HG03025 (cell line): ENCODE data around the gene RBL1.
A peak's percentile ranks its signal among the peaks of the same experiment; 100 is the strongest.
"Not testable (repeated sequence)": the region's sequence is repeated elsewhere in the genome, so short reads cannot be mapped to it uniquely, and the experiment has no call there.

ENCODE experiments used
- ATAC-seq: cut with Tn5 transposase; IDR thresholded peaks from one replicate; pipeline ENCODE4 v1.9.1; 2021; ENCODE audit warnings: mild to moderate bottlenecking, moderate library complexity; ENCODE audit not compliant: unreplicated experiment, low FRiP score

Gene RBL1

DNA sequence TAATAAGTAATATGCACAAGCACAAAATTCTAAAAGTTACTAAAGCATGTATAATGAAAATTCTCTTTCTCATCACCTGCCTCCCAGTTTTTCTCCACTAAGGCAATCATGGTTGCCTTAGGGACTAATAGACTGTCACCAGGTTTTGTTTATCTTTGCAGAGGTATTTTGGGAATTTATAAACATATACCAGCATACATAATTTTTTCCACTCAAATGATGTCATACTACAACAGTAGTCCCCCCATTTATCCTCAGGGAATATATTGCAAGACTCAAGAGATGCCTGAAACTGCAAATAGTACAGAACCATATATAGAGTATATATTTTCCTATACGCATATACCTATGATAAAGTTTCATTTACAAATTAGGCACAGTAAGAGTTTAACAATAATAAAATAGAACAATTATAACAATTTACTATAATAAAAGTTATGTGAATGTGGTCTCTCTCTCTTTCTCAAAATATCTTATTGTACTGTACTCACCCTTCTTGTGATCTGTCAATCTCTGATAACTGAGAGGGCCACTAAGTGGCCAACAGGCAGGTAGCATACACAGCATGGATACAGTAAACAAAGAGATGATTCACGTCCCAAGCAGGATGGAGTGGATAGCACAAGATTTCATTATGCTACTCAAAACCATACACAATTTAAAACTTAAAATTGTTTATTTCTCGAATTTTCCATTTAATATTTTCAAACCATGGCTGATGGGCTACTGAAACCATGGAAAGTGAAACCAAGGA is 19.7 kb downstream of the RBL1 start:
- no peak for ATAC-seq

DNA sequence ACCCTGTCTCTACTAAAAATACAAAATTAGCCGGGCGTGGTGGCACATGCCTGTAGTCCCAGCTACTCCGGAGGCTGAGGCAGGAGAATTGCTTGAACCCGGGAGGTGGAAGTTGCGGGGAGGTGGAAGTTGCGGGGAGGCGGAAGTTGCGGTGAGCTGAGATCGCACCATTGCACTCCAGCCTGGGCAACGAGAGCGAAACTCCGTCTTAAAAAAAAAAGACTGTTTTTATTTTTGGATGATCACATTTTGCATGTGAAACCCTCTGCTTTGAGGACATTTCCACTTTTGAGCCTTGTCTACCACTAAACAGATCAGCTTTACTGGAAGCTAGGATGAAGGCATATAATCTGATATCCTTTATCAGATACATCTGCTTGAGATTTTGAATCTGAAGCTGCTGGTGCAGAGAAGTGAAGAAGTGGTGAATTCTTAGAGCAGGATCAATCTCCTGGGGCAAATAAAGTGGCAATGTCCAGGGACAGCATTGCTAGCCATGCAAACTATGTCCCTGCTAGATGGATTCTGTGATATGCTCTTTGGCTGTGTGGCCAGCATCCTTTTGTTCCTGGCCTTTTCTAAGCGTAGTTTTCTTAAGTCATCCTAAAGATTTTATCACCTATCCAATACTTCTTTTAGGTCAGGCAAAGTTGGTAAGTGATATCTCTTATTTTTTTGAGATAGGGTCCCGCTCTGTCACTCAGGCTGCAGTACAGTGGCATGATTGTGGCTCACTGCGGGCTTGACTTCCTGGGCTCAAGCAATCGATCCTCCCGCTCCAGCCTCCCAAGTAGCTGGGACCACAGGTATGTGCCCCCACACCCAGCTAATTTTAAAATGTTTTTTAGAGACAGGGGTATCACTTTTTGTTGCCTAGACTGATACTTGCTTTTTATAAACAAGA is 23.3 kb downstream of the RBL1 start:
- ATAC-seq = no peak

DNA sequence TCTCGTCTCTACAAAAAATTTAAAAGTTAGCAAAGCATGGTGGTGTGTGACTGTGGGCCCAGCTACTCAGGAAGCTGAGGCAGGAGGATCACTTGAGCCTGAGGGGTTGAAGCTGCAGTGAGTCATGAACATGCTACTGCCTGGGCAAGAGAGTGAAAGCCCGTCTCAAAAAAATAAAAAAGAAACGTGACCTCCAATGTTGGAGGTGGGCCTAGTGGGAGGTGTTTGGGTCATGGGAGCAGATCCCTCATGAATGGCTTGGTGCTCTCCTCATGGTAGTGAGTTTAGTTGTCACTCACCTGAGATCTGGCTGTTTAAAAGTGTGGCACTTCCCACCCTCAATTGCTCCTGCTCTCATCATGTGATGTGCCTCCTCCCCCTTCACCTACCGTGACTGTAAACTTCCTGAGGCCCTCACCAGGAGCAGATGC is 24.3 kb downstream of the RBL1 start:
- ATAC-seq = no peak

DNA sequence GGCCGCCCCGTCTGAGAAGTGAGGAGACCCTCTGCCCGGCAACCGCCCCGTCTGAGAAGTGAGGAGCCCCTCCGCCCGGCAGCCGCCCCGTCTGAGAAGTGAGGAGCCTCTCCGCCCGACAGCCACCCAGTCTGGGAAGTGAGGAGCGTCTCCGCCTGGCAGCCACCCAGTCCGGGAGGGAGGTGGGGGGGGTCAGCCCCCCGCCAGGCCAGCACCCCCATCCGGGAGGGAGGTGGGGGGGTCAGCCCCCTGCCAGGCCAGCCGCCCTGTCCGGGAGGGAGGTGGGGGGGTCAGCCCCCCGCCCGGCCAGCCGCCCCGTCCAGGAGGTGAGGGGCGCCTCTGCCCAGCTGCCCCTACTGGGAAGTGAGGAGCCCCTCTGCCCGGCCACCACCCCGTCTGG is 26.2 kb downstream of the RBL1 start:
- not testable (repeated sequence) for ATAC-seq

DNA sequence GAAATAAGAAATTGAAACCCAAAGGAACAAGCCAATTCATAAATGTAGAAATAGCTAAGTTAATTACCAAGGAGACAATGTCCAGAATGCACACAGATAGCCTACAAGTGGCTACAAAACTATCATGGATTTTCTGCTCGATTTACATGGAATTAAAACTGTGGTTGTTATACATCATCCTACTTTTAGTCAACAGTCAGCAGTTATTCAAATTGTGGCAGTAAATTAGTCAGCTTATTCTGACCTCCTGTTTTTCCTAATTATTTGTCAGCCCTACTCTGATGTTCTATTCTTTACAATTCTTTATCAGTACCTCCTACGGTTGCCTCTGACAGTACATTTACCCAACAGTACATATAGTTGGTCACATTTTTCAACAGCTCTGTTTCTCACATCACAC is 29.6 kb downstream of the RBL1 start:
- ATAC-seq = no peak

DNA sequence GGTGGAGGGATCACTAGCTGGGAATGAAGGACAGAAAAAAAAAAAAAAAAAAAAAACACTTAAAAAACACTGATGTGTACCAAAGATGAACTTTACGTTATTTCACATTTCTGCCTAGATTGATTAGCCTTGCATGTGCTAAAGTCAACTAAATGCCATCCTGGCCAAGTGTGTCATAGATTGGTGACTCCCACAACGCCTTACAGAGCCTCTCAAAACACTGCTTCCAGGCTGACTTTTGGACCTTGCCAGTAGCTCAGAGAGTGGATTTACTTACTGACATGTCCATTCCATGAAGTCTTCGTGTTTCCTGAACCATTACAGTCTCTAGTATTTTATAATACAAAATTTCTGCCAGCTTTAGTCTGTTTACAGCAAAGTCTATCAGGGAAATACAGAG is 40.5 kb downstream of the RBL1 start:
- no peak for ATAC-seq

DNA sequence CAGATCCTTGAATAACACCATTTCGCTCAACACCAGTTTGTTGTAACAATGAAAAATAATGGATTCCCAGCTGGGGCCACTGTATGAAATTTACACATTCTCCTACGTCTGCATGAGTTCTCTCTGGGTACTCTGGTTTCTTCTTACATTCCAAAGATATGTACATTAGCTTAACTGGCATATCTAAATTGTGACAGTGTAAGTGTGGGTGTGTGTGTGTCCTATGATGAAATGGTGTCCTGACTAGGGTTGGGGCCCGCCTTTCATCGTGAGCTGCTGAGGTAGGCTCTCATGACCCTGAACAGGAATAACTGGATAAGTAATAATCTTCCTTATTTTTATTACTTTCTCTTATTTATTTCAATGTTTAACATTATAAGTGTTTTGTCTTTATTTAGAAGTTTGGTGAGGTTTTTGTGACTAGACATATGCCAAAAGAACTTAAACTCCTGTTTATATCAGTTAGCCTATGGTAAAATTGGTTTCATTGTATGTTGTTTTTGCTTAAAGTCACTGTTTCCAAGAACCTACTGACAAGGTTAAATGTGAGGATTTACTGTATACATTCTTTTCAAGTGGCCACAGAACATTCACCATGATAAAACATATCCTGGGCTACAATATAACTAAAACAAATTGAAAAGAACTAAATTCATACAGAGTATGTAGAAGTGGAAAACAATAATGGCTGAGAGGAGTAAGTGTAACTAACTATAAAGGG is 42.4 kb downstream of the RBL1 start:
- ATAC-seq = no peak

DNA sequence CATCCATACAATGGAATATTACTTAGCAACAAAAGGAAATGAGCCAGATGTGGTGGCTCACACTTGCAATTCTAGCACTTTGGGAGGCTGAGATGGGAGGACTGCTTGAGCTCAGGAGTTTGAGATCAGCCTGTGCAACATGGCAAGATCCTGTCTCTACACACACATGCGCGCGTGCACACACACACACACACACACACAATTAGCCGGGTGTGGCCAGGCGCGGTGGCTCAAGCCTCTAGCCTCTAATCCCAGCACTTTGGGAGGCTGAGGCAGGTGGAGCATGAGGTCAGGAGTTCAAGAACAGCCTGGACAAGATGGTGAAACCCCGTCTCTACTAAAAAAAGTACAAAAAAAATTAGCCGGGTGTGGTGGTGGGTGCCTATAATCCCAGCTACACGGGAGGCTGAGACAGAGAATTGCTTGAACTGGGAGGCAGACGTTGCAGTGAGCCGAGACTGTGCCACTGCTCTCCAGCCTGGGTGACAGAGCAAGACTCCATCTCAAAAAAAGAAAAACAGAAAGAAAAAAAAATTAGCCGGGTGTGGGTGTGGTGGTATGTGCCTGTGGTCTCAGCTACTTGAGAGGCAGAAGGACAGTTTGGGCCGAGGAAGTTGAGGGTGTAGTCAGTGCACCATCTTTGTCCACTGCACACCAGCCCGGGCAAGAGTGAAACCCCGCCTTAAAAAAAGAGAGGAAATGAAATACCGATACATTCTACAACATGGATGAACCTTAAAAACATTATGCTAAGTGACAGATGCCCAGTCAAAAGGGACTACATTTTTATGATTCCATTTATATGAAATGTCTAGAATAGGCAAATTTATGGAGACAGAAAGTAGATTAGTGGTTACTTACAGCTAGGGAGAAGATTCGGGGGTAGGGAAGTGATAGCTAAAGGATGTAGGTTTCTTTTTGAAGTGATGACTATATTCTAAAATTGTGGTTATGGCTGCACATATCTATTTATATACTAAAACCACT is 52.5 kb downstream of the RBL1 start:
- peak; percentile 58 for ATAC-seq

DNA sequence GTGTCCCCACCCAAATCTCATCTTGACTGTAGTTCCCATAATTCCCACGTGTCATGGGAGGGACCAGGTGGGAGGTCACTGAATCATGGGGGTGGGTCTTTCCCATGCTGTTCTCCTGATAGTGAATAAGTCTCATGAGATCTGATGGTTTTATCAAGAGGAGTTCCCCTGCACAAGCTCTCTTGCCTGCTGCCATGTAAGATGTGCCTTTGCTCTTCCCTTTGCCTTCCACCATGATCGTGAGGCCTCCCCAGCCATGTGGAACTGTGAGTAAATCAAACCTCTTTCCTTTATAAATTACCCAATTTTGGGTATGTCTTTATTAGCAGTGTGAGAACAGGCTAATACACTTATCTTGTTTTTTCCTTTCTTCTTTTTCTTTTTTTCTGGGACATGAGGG is 56.4 kb downstream of the RBL1 start:
- not testable (repeated sequence) for ATAC-seq

DNA sequence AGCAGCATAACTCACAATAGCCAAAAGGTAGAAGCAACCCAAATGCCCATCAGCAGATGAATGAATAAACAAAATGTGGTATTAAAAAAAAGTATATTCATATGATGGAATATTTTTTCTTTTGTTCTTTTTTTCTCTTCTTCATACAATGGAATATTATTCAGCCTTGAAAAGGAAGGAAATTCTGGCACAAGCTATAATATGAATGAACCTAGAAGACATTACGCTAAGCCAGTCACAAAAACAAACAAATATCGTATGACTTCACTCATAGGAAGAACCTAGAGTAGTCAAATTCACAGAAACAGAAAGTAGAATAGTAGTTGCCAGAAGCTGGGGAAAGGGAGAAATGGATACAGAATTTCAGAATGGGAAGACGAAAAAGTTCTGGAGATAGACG is 63.7 kb downstream of the RBL1 start:
- no peak for ATAC-seq

DNA sequence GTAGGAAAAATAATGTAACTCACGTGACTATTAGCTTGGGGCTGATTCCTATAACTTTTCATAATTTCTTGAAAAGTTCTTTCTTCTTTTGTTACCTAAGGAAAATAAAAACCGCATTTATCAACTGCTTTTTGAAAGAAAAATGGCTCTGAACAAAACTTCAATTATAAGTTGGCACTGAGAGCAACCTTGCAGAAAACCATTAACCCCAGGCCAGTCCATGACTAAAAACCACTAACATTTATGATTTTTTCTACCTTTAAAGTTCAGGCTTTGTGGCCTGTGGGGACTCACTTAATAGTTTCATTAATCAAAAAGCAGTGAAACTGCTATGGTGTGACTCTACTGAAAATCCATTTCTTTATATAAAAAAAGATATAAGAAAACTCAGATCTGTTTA is 75.2 kb downstream of the RBL1 start:
- ATAC-seq = no peak

DNA sequence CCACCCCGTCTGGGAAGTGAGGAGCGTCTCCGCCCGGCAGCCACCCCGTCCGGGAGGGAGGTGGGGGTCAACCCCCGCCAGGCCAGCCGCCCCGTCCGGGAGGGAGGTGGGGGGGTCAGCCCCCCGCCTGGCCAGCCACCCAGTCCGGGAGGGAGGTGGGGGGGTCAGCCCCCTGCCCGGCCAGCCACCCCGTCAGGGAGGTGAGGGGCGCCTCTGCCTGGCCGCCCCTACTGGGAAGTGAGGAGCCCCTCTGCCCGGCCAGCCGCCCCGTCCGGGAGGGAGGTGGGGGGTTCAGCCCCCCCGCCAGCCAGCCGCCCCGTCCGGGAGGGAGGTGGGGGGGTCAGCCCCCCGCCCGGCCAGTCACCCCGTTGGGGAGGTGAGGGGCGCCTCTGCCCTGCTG is 83.2 kb downstream of the RBL1 start:
- not testable (repeated sequence) for ATAC-seq

DNA sequence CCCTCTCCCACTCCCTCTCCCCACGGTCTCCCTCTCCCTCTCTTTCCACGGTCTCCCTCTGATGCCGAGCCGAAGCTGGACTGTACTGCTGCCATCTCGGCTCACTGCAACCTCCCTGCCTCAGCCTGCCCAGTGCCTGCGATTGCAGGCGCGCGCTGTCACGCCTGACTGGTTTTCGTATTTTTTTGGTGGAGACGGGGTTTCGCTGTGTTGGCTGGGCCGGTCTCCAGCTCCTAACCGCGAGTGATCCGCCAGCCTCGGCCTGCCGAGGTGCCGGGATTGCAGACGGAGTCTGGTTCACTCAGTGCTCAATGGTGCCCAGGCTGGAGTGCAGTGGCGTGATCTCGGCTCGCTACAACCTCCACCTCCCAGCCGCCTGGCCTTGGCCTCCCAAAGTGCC is 83.9 kb downstream of the RBL1 start:
- ATAC-seq = not testable (repeated sequence)

DNA sequence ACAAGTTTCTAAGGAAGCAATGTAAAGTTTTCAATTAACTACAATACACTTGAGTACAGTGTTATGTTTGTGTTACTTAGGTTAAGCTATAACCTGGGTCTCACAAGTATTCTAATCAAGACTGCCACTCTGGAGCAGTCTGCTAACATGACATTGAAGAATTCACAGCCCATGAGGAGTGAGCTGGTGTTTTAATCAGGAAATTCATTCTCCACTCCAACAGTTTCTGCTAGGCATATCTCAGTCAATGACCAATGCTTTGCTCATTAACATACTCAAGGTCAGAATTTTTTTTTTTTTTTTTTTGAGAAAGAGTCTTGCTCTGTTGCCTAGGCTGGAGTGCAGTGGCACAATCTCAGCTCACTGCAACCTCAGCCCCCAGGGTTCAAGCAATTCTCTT is 84.7 kb downstream of the RBL1 start:
- no peak for ATAC-seq

DNA sequence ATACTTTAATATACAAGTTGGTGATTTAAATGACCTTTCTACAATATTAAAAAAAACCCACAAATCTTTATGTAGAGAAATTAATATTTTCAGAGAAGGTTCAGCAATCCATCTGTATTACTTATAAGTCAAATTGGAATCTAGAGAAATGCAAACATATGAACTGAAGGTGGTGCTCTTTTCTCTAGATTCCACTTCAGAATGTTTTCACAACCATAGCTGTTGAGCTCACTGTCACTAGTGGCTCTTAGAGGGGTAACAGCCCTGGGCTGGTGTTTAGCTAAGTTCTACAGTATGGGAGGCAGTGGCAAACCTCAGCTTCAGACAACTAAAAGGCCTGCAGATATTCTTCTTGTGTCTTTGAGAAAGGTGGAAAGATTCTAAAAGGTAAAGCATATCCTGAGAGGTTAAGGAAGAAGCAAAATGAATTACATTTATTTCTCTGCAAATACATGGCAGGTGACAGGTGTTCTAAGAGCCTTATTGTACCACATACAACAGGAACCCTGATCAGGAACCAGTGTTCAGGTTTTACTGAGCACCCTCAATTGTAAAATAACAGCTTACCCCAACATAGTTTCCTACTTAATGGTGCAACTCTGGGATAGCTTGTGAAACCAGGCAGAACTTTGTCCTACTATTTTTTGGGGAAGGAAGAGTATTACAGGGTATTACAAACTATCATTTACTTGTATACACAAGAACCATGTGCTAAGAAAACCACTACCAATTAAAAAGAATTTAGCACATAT is 87.7 kb downstream of the RBL1 start:
- ATAC-seq = no peak

DNA sequence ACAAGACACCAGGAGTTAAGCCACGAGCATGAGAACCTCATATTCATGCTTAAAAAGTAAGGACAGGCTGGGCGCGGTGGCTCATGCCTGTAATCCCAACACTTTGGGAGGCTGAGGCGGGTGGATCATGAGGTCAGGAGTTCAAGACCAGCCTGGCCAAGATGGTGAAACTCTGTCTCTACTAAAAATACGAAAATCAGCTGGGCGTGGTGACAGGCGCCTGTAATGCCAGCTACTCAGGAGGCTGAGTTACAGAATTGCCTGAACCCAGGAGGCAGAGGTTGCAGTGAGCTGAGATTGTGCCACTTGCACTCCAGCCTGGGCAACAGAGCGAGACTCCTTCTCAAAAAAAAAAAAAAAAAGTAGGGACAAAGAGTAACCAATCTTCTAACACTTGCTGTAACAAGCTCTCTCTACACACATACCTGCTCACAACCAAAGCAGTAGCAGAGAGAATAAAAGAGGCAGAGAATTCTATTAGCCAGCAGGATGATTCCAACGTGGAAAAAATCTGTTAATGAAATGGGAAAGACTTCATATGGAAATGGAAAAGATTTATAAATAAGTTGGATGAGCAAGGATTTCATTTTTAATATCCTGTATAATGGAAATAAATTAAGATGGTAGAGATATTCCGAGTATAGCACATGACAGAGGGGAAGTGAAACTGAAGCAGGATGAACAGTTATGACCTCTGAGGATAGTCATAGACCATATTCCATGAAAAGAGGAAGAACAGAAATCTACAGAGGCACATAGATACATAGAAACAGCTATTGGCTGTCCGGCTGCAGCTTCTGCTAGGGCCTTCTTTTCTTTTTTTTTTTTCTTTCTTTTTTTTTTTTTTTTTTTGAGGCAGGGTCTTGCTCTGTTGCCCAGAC is 90.5 kb downstream of the RBL1 start:
- not testable (repeated sequence) for ATAC-seq

DNA sequence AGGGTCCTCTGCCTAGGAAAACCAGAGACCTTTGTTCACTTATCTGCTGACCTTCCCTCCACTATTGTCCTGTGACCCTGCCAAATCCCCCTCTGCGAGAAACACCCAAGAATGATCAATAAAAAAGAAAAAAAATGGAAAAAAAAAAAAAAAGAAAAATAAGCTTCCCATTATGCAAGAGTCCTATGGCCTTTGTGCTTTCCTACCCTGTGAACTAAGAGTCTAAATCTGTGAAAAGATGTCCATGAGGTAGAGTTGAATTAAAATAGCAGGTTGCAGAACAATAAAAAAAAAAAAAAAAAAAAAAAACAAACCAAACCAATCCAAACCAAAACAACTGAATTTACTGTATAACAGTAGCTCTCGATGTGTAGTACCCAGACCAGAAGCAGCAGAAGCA is 94.2 kb downstream of the RBL1 start:
- not testable (repeated sequence) for ATAC-seq

DNA sequence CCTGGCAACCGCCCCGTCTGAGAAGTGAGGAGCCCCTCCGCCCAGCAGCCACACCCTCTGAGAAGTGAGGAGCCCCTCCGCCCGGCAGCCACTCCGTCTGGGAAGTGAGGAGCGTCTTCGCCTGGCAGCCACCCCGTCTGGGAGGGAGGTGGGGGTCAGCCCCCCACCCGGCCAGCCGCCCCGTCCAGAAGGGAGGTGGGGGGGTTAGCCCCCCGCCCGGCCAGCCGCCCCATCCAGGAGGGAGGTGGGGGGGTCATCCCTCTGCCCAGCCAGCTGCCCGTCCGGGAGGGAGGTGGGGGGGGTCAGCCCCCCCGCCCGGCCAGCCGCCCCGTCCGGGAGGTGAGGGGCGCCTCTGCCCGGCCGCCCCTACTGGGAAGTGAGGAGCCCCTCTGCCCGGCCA is 95.6 kb downstream of the RBL1 start:
- ATAC-seq = not testable (repeated sequence)
